D341Med (cell line): Measurements from ENCODE around the gene LARP4B.

Experiments
- DNase-seq: peaks from one replicate; pipeline ENCODE4 v3.0.0; 2012; ENCODE audit warnings: low spot score

Gene LARP4B

DNA sequence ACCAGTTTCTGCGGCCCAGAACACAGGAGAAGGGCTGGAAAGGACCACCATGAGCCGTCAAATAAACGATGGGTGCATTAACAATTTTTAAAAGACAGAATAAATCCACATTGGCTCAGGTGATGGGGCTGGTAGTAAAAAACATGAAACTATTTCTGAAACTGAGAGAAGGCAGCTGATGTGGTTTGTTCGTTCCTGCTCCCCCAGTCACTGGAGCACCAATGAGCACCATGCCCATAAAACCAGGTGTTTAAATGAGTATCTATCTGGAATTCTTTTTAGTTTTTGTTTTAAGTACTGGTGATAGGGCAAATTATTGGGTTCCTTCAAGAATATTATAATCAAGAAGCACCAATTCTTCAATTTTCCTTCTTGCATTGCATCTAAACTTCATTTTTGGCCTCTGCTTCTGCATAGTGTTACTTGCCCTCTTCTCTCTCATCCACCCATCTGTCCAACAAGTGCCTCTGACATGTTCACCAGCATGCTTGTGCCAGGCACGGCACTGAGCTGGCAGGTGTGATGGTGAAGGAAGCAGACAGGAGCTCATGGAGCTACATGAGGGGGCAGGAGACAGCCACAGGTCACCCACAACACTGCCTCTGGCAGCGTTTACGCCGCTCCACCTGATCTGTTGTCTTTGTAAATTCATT, 65.5 kb downstream of the LARP4B start:
- DNase-seq = no peak

DNA sequence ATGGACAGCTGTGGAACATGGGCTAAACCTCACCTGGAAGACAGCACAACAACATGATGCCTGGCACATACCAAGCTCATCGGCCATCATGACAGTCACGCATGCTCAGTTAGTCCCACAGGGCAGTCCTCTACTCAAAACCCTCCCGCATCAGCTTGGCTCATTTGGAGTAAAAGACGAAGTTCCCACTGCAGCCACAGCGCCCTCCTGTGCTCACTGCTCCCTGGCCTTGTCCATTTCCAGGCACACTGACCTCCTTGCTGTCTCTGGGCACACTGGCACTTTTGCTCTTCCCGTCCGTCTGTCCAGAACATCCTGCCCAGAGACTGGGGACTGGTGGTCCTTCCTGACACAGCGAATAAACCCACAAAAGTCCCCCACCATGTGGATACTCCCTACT, 66.2 kb downstream of the LARP4B start:
- no peak for DNase-seq

DNA sequence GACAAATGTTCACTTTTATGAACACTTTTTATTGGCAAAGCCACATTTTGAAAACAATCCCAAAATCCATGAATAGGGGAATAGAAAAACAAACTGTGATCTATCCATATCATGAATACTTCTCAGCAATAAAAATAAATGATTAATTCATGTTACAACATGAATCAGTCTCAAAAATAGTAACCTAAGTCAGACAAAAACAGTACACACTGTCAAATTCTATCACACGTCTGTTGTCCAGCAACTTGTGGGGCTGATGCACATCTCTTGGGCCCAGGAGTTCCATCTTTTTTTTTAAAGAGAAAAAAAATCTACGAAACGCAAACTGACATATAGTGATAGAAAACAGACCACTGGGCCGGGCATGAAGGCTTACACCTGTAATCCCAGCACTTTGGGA, 71.0 kb downstream of the LARP4B start:
- no peak for DNase-seq

DNA sequence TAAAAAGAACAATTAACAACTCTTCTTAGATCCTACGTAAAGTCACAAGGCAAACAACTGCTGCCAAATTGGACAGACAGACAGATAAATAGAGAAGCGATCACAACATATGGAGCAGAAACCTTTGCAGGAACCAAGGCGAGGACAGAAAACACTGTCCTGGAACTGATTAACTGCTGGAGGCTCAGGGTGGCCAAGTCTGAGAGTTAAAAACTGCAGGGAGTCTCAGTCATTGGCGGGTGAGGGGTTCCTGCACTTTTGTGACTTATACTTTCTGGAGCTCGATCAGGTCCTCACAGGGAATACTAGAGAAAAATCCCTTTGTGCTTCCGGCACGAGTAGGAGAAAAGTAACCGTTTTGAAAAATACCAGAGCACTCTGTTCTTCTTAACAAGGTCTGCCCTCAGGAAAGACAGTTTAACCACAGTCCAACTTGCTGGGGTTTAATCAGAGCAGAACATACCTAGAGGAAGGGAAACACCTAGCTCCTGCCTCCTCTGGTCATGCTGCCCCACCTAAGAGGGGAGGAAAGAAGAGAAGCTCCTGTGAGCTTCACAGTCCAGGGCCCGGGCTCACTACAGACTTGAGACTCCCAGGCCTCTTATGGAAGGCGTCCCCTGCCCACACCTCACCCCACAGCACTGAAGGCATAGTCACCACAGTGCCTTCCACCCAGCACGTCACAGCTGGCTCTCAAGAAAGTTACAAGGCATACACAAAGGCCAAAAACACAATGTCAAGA, 74.9 kb downstream of the LARP4B start:
- no peak for DNase-seq

DNA sequence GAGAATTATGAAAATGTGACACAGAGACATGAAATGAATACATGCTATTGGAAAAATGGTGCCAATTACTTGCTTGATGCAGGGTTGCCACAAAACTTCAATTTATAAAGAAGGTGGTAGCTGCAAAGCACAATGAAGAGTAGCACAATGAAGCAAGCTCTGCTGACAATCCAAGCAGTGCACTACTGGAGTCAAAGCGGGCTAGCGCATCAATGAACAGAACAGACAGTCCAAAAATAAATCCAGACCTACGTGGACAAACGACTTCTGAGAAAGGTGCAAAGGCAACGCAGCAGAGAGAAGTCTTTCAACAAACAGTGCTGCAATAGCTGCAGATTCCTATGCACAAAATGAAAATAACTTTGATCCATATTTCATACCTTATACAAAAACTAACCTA, 75.8 kb downstream of the LARP4B start:
- no peak for DNase-seq

DNA sequence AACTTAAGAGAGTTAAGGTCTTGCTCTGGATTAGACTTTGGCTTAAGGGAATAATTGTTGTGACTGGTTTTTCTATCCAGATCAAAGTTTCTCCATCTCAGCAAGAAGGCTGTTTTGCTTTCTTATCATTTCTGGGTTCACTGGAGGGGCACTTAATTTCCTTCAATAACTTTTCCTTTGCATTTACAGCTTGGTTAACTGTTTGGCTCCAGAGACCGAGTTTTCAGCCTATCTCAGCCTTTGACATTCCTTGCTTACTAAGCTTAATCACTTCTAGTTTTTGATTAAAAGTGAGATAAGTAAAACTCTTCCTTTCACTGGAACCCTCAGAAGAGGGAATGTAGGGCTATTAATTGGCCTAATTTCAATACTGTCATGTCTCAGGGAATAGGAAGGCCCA, 76.4 kb downstream of the LARP4B start:
- no peak for DNase-seq

DNA sequence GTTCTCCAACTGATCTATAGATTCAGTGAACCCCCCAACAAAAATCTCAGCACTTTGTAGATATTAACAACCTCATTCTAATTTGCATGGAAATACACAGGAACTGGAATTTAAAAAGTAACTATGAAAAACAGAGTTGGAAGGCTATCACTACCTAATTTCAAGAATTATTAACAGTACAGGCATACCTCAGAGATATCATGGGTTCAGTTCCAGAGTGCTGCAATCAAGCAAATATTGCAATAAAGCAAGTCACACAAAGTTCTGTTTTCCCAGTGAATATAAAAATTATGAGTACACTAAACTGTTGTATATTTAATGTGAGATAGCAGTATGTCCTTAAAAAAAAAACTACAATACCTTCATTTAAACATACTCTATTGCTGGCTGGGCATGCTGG, 78.5 kb downstream of the LARP4B start:
- no peak for DNase-seq

DNA sequence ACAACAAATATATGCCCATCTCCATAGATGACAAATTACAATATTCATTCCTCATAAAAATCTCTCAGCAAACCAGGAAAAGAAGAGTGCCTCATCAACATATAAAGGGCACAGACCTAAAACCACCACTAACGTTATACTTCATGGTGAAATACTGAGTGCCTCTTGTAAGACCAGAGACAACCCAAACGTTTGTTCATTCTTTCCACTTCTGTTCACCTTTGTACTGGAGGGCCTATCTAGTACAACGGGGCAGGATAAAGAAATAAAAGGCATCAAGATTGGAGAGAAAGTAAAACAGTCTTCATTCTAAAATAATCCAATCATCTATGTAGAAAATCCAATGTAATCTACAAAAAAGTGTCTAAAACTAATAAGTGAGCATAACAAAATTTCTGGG, 79.1 kb downstream of the LARP4B start:
- DNase-seq = no peak

DNA sequence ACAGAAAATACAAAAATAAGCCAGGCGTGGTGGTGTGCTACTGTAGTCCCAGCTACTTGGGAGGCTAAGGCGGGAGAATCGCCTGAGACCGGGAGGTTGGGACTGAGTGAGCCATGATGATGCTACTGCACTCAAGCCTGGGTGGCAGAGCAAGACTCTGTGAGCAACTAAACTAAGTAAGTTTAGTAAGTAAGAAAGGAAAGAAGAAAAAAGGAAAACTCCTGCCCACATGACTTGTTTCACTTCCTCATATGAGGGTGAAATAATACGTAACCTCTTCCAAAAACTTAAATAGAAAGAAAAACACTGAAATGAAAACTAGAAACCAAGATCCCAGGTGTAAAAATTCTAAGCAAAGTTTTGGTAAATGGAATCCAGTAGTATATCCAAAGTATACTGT, 79.6 kb downstream of the LARP4B start:
- no peak for DNase-seq

DNA sequence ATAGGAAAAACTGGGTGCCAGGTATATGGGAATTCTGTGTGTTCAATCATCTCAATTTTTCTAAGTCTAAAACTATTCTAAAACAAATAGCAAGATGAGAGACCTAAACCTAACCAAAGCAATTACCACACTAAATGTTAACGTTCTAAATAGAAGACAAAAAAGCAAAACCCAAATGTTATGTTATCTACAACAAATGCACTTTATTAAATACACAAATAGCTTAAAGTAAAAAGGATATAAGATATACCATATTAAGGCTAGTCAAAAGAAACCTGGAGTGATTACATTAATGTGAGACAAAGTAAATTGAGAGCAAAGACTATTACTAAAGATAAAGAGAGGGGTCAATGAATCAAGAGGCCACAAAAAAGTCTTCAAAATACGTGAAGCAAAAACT, 81.4 kb downstream of the LARP4B start:
- DNase-seq = no peak

DNA sequence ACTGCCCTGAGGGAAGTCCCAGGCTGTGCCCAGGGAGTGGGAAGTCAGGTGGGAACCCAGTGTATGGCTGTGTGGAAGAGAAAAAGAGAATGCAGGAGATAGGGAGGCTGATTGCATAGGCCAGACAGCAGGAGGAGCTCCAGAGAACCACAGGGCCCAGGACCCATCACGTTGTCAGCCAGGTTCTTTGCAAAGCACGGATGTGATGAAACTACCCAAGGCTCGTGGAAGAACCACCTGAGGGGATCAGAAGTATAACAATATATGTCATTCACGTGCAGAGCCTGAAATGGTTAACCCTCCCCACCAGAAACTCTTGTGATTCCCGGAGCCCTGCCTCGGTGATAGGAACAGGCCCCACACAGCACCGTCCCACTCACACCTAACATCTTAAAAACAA, 83.6 kb downstream of the LARP4B start:
- no peak for DNase-seq

DNA sequence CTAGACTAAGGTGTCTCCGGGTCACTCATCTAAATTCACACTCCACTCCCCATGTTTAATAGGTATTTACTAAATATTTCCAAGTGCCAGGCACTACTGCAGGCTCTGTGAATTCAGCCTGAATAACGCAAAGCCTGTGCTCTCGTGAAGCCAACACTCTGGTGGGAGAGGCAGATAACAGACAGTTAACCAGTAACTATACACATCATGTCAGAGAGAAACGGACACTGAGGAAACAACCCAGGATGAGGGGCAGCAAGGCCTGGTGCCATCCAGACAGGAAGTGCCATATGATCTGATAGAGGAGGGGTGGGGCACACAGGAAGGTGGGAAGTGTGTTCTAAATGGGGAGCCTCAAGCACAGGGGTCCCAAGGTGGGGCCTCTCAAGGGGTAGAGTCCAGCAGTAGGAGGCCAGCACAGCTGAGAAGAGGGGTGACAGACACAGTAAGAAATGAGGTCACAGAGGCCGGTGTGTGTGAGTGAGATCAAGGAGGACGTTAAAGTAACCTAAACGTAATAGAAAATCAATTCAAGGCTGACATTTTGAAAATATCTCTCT, 85.3 kb downstream of the LARP4B start:
- no peak for DNase-seq

DNA sequence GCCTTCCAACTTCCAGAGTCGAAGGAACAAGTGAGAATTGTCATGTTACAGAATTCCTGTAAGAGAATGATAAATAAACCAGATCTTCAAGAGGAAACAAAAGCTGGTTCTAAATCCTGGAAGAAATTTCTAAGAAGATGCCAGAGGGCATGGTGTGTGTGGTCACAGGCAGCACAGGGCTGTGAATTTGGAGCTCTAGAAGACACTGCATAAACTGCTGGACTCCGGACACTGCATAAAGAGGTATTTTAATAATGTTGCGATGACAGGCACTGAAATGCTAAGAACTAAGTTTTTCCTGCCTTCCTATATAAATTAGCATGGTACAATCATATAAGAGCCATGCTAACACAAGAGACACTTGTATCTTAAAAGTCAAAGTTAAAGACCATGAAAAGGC, 86.0 kb downstream of the LARP4B start:
- DNase-seq = no peak

DNA sequence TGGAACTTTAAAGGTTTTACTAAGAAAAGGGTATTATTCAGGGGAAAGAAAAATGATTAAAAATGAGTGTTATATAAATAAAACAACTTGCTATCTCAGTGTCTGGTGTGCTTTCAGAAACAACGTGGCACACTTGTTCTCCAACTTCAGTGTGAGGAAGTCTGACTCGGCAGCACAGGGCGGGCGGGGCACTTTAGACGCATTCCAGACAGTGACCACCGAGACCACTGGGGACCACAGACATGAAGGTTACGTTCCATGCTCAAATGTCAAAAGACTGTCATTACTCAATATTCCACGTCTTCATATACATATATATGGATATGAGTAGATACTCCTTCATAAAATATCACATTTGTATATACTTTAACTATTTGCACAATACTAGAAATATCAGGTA, 87.0 kb downstream of the LARP4B start:
- no peak for DNase-seq

DNA sequence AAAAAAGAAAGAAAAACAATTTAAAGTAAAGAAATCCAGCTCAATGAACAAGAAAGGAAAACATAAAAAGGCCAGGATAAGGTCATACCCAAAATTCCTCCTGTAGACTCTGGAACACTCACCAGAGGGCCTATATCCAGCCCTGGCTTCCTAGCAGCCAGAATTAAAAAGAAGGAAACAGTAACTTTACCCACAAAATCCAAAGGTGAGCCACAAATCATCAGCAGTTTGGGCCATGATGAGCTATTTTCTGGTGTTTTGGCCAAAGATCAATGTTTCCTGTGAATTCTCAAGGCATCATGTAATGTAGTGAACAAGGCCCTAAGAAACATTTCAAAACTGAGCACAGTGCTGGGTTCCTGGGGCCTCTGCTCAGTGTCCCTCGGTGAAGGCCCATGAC, 87.8 kb downstream of the LARP4B start:
- DNase-seq = no peak

DNA sequence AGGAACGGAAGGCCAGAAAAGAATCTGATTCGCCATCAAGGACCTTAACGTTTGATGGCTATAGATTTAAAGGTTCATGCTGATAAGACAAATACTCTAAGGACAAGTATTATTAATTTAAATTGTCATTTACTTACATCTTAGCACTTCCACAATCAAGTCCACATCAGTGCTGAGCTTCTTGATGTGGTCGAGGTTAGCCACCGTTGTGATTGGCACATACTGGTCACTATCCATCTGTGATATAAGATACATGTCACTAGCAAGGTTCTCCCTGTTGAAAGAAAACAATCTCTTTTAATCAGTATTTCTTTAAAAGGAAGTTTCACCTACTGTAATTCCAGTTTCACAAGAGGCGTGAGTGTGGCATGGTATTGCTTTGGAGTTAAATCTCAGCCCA, 88.7 kb downstream of the LARP4B start:
- no peak for DNase-seq

DNA sequence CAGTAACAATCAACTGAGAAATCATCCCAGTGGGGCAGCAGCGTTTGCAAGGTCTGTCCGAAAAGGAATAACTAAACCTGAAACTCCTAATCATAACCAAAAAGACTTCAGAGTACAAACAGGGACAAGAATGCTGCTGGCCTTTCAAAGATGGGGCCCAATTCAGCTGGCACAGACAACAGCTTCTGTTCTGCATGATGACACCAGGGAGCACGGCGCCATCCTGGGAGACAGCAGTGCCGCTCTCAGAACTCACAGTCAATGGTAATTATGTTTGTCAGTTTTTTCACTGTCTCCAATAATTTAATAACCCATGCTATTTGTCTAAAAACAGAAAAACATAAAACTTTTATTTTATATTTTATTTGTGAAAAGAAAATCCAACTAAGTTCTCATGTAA, 90.0 kb downstream of the LARP4B start:
- no peak for DNase-seq

DNA sequence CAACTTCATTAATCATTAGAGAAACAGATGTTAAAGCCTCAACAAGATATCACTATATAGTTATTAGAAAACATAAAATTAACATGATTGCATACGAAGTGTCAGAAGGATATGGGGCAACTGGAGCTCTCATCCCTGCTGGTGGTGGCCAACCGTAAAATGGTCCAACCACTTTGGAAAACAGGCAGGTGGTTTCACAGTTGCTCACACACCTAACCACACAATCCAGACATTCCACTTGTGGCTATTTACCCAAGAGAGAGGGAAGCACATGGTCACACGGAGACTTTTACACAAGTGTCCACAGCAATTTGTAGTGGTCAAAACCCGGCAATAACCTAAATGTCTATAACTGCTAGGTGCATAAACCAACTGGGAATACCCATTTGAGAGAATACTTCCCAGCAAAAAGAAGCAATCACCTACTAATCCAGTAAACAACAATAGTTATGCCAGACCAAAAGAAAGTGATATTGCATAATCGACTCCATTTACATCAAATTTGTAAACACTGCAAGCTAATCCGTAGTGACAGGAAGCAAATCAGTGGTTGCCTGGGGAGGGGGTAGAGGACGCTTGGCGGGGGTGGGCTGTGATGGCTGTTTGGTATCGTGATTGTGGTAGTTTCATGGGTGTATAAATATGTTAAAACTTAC, 91.8 kb downstream of the LARP4B start:
- DNase-seq = no peak

DNA sequence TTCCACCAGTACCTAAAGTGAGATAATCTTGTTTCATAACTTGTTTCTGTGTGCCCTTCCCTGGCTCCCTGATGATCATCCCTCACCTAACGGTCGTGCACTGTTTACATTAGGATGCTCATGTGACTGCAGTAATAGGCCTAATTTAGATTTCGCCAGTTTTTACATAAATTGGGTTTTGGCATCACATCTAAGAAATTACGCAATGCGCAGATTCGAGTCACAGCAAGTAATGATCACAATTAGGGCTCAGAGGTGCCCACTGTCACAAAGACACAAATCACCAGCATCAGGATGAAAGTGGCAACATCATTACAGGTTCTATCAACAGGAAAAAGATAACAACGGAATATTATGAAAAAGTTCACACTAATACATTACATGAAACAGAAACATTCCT, 94.7 kb downstream of the LARP4B start:
- no peak for DNase-seq

DNA sequence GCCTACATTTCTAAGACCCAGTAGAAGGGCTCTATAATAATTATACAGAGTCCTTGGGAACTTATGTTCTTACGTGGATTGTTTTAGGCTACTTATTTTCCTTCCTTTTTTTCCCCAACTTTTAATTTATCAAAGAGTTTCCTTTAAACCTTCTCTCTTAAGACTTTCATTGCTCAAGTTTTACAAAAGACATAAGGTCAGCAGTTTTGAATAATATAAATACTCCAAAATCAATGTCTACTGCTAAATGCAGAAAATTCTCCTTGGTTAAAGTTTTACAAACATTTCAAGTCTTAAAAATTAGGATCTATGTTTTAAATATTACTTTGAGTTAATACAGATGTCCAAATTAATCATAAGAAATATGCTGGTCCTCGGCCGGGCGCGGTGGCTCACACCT, 97.0 kb downstream of the LARP4B start:
- no peak for DNase-seq

DNA sequence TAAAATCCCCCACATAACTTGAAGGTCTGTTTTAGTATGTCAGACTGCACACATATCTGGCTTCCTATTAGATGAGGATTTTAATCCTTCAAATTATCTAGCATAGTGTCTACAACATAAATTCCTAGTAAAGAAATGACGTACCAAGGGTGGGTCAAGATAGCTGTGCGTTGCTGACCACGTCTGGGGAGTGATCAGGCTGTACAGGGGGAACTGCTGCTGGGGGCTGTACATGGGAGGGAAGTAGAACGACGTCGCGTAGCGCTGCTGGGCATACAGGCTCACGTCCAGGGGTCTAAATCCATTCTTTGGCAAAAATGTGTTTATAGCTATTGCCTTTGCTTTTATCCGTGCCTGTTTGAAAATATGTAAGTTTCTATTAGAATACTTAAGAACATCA, 102.3 kb downstream of the LARP4B start:
- DNase-seq = no peak

DNA sequence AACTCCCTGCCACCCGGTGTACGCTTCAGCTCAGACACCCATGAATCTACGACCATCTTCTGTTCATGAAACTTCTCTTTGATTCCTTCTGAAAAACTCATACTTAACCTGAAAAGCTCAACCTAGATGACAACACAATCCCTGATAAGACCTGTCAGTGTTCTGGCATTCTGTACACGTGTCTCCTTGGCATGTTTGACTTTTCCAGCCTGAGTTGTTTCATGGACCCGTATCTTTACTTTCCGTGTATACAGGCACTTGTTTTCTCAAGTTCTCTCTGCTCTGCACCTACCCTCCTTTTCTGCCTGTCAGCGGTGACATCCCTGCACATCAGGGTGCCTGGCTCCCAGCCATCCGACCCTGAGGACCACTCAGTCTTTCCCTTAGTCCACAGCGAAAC, 103.3 kb downstream of the LARP4B start:
- DNase-seq = no peak

DNA sequence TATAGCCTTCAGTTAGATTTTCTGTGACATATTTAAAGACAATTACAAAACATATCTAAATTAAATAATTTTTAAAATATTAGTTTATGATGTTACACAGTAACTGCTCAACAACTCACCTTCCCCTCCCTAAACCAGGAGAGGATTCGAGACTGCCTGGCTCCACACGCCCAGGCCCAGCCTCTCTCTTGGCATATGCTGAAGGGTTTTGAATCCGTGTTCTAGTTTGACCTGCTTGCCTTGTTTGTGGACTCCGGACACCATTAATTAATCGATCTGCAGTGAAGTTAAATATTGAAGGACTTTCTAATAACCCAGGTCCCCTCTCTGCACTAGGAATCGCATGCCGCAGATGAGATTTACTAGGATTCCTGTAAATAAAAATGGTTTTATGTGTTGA, 106.6 kb downstream of the LARP4B start:
- no peak for DNase-seq
